HEK293T (cell line): ENCODE measurements around the gene DYNLRB2.

Experiments used
- CTCF ChIA-PET: fragments of 350-600 bp; formaldehyde crosslinking; extraction: SDS; loops from one replicate; lab custom pipeline; 2021; ENCODE audit warnings: antibody characterized with exemption, inconsistent platforms; lab: Yijun Ruan, JAX
- POLR2A ChIA-PET: fragments of 350-600 bp; formaldehyde crosslinking; extraction: SDS; loops from one replicate; lab custom pipeline; 2020; ENCODE audit warnings: antibody characterized with exemption, inconsistent platforms; lab: Yijun Ruan, JAX
- DNase-seq: peaks from one replicate; pipeline ENCODE4 v3.0.0; 2012; ENCODE audit warnings: mixed read lengths; ENCODE audit errors: extremely low spot score
- ARNT ChIP-seq: fragments of 450-650 bp; IDR thresholded peaks from 2 replicates; pipeline ENCODE4 v1.6.1; 2017; ENCODE audit warnings: mild to moderate bottlenecking
- BHLHE40 ChIP-seq: fragments of 450-650 bp; IDR thresholded peaks from 2 replicates; pipeline ENCODE4 v1.6.1; 2016; ENCODE audit warnings: mild to moderate bottlenecking, moderate library complexity, borderline replicate concordance
- CTBP1 ChIP-seq: fragments of 450-650 bp; IDR thresholded peaks from 2 replicates; pipeline ENCODE4 v1.6.1; 2016; ENCODE audit warnings: borderline replicate concordance
- ELF4 ChIP-seq: fragments of 450-650 bp; IDR thresholded peaks from 2 replicates; pipeline ENCODE4 v1.6.1; 2017; ENCODE audit warnings: antibody characterized with exemption
- FOXA1 ChIP-seq: fragments of 450-650 bp; IDR thresholded peaks from 2 replicates; pipeline ENCODE4 v1.6.1; 2016; ENCODE audit warnings: mild to moderate bottlenecking
- FOXK2 ChIP-seq: fragments of 450-650 bp; IDR thresholded peaks from 2 replicates; pipeline ENCODE4 v1.6.1; 2016; ENCODE audit warnings: mild to moderate bottlenecking
- FOXM1 ChIP-seq: fragments of 450-650 bp; IDR thresholded peaks from 2 replicates; pipeline ENCODE4 v1.6.1; 2017; ENCODE audit warnings: mild to moderate bottlenecking, borderline replicate concordance
- HDGF ChIP-seq: fragments of 450-650 bp; IDR thresholded peaks from 2 replicates; pipeline ENCODE4 v1.6.1; 2017; ENCODE audit warnings: antibody characterized with exemption, borderline replicate concordance
- L3MBTL2 ChIP-seq: fragments of 450-650 bp; conservative IDR thresholded peaks from 2 replicates; pipeline ENCODE4 v1.6.1; 2016; ENCODE audit warnings: mild to moderate bottlenecking
- LEF1 ChIP-seq: fragments of 450-650 bp; IDR thresholded peaks from 2 replicates; pipeline ENCODE4 v1.6.1; 2017; ENCODE audit warnings: mild to moderate bottlenecking, borderline replicate concordance
- NFRKB ChIP-seq: fragments of 450-650 bp; IDR thresholded peaks from 2 replicates; pipeline ENCODE4 v1.6.1; 2016; ENCODE audit warnings: mild to moderate bottlenecking, moderate library complexity
- PKNOX1 ChIP-seq: fragments of 450-650 bp; IDR thresholded peaks from 2 replicates; pipeline ENCODE4 v1.6.1; 2016
- SP1 ChIP-seq: fragments of 450-650 bp; IDR thresholded peaks from 2 replicates; pipeline ENCODE4 v1.6.1; 2017
- SUZ12 ChIP-seq: fragments of 450-650 bp; IDR thresholded peaks from 2 replicates; pipeline ENCODE4 v1.6.1; 2016; ENCODE audit warnings: mild to moderate bottlenecking
- TARDBP ChIP-seq: fragments of 450-650 bp; IDR thresholded peaks from 2 replicates; pipeline ENCODE4 v1.6.1; 2016
- ZNF384 ChIP-seq: fragments of 450-650 bp; IDR thresholded peaks from 2 replicates; pipeline ENCODE4 v1.6.1; 2016

DYNLRB2 gene

DNA sequence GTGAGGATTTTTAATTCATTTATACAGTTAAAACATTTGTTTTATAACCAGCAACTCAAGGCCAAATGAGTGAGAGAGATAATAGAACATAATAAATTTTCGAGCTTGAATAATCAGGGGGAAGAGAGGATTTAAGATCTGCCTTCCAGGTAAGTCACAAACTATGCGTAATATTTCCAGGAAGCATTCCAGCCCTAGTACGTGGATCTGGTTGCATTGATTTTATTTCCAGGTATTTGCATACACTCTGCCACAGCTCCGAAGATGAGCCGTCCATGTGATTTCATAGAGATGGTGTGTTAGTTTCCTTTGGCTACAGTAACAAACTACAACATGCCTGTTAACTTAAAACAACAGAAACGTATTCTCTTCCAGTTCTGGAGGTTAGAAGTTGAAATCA is 3.5 kb downstream of the DYNLRB2 start:
- no peak for DNase-seq
- CTCF ChIA-PET: no interaction called here
- TF ChIP-seq TARDBP (no peak), HDGF (no peak), ZNF384 (no peak), ELF4 (no peak), SP1 (no peak), PKNOX1 (no peak), BHLHE40 (no peak), ARNT (no peak), L3MBTL2 (no peak), FOXA1 (no peak), NFRKB (no peak)
- POLR2A ChIA-PET: no interaction called here

GRCh38 chr16:80546249-80546648 is 5.5 kb downstream of the DYNLRB2 start:
- TF ChIP-seq FOXA1: no peak
- no peak for TF ChIP-seq L3MBTL2
- TF ChIP-seq PKNOX1: no peak
- TF ChIP-seq SP1: no peak
- no peak for TF ChIP-seq NFRKB
- TF ChIP-seq ZNF384: no peak
- no peak for TF ChIP-seq FOXM1
- no peak for TF ChIP-seq BHLHE40
- no peak for TF ChIP-seq ARNT
- no peak for TF ChIP-seq LEF1
- TF ChIP-seq FOXK2: no peak
- no peak for TF ChIP-seq ELF4
- no peak for TF ChIP-seq HDGF
- no peak for TF ChIP-seq TARDBP
- no peak for TF ChIP-seq SUZ12
- no peak for TF ChIP-seq CTBP1
- POLR2A ChIA-PET: no interaction called here
- DNase-seq: no peak
- CTCF ChIA-PET: no interaction called here

DNA sequence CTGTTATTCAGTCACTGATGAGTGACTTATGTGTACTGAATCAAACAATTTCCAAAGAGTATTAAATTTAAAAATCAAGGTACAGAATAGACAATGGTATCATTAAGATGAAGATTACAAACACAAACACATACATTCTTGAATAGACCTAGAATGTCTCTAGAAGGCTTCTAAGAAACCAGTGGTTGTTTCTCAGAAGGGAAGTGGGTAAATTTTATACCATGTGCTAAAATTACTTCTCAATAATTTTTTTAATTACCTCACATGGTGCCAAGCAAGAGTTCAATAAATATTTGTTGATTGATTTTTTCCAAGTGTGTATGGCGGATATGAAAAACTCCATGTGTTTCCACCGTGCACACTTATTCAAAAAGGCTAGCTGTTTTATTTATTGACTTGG is 6.4 kb downstream of the DYNLRB2 start:
- ChIA-PET POLR2A (no interaction called here), CTCF (no interaction called here)
- no peak for TF ChIP-seq ZNF384
- no peak for TF ChIP-seq NFRKB
- no peak for TF ChIP-seq TARDBP
- TF ChIP-seq FOXM1: no peak
- no peak for TF ChIP-seq ARNT
- TF ChIP-seq HDGF: no peak
- no peak for DNase-seq

DNA sequence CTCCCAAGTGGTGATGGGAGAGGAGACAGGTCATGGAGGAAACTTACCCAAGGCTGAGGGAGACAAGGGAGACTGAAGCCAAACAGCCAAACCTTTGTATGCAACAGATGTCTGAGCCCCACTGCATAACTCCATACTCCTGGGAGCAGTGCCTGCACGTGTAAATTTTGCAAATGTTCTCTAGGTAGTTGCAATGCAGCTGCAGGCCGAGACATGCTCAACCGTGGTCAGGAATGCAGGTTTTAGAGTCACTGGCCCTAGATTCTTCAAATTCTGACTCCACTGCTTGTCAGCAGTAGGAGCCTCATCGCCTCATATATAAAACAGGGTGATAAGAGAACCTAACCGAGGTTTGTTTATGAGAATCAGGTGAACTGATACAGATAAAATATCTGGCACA is 11.5 kb downstream of the DYNLRB2 start:
- DNase-seq: no peak
- POLR2A ChIA-PET: no interaction called here
- CTCF ChIA-PET: no interaction called here
- TF ChIP-seq L3MBTL2: no peak

DNA sequence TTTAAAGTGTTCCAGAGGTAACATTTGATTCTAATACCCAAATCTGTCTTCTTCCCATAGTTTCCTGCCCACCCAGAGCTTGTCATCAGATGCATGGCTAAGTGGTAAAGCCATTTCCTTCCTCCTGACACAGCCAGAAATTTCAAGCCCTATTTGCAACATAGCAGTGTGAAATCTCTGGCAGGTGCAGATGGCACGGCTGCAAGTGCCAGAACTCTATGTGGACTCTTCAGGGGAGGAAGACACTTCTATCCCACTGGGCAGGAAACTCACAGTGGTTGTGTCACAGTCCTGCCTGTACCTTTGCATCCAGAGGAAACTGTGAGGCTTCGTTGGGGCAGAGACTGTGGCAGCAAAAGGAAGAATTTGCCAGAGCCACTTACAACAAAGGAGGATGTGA is 13.2 kb downstream of the DYNLRB2 start:
- TF ChIP-seq FOXA1 (no peak), PKNOX1 (no peak), HDGF (no peak), L3MBTL2 (no peak), BHLHE40 (no peak)
- POLR2A ChIA-PET: no interaction called here
- DNase-seq: no peak
- CTCF ChIA-PET: no interaction called here

- ChIA-PET CTCF (no interaction called here), POLR2A (no interaction called here)
- TF ChIP-seq BHLHE40 (no peak), FOXA1 (no peak)
- no peak for DNase-seq
These were observed 15.7 kb downstream of the DYNLRB2 start for GRCh38 chr16:80556481-80556880.

GRCh38 chr16:80557037-80557436 is 16.2 kb downstream of the DYNLRB2 start:
- TF ChIP-seq TARDBP (no peak), ARNT (no peak), L3MBTL2 (no peak), ZNF384 (no peak), SP1 (no peak), BHLHE40 (no peak), CTBP1 (no peak), LEF1 (no peak), ELF4 (no peak), FOXM1 (no peak), FOXK2 (no peak), NFRKB (no peak), SUZ12 (no peak), HDGF (no peak), PKNOX1 (no peak), FOXA1 (no peak)
- no peak for DNase-seq
- CTCF ChIA-PET: no interaction called here
- POLR2A ChIA-PET: no interaction called here
